Gastrocnemius medialis (tissue), 4 donors: ENCODE measurements around the gene FAM107B. TPM values are rescaled to one million over a fixed set of nuclear protein-coding genes. Genes with fewer than 3 reads are reported as not detected.

Experiments
- ATAC-seq, 2 donors: fragments of 150-250 bp; one replicate each; pipeline ENCODE4 v1.9.1; 2016
- DNase-seq, 2 donors: peaks; one replicate each; pipeline ENCODE4 v3.0.0-alpha.2; 2019
- H3K27ac ChIP-seq, 4 donors: fragments of 200-600 bp; sonication (generic); 1 replicate in 1 of 4; 2 replicates in 3 of 4; pipeline ENCODE4 v1.5.1; 2016 to 2018; ENCODE audit warnings: mild to moderate bottlenecking in 2 of 4, moderate library complexity in 1 of 4
- H3K27me3 ChIP-seq, 3 donors: fragments of 200-600 bp; sonication (generic) in 2 of 3; 1 replicate in 1 of 3; 2 replicates in 2 of 3; pipeline versions ENCODE4 v1.5.1 to v1.6.0; 2016 to 2019; ENCODE audit warnings: mild to moderate bottlenecking in 1 of 3, moderate library complexity in 1 of 3
- H3K36me3 ChIP-seq, 2 donors: fragments of 200-600 bp; sonication (generic) in 1 of 2; one replicate each; pipeline ENCODE4 v1.5.1; 2017 to 2018
- H3K4me1 ChIP-seq, 2 donors: fragments of 200-600 bp; sonication (generic) in 1 of 2; one replicate each; pipeline ENCODE4 v1.5.1; 2016 to 2017; ENCODE audit warnings: mild to moderate bottlenecking in 2 of 2
- H3K4me3 ChIP-seq, 4 donors: fragments of 200-600 bp; sonication (generic) in 3 of 4; 1 replicate in 1 of 4; 2 replicates in 3 of 4; pipeline ENCODE4 v1.5.1; 2016 to 2019; ENCODE audit warnings: mild to moderate bottlenecking in 2 of 4
- H3K9me3 ChIP-seq, 3 donors: fragments of 200-600 bp; sonication (generic) in 2 of 3; 1 replicate in 1 of 3; 2 replicates in 2 of 3; pipeline ENCODE4 v1.5.1; 2016 to 2019
- POLR2A ChIP-seq, 2 donors: fragments of 450-650 bp; IDR thresholded peaks; one replicate each; pipeline ENCODE4 v1.6.1; 2017; ENCODE audit warnings: antibody characterized with exemption in 2 of 2, mild to moderate bottlenecking in 2 of 2, moderate library complexity in 2 of 2
- in situ Hi-C, 4 donors: fragments of 200-750 bp; cut with MboI; loops; one replicate each; pipeline versions ENCODE4 v1.15.0 to v1.8.0; 2017; ENCODE audit warnings: low sequenced_read_pairs in 4 of 4
- intact Hi-C: fragments of 100-400 bp; cut with DNase I; formaldehyde crosslinking; loops from one replicate; pipeline ENCODE4 v1.15.1; 2023; ENCODE audit warnings: low total_unique reads
- total RNA-seq, 4 donors: library from RNA; depleted of rRNA; stranded (reverse); fragments of >200 nt; gene quantifications; one replicate each; pipeline versions ENCODE4 v1.1.0 to v1.2.3, GENCODE V29; 2016
- TF ChIP-seq, protein P1 (sequence below), 5 experiments: fragments of 450-650 bp in 3 of 5; fragments of 200-600 bp in 2 of 5; sonication (generic) in 2 of 5; IDR thresholded peaks in 4 of 5; conservative IDR thresholded peaks in 1 of 5; 1 replicate in 4 of 5; 2 replicates in 1 of 5; pipeline ENCODE4 v1.5.1; 2016 to 2019; ENCODE audit warnings: antibody characterized with exemption in 5 of 5, mild to moderate bottlenecking in 3 of 5, moderate library complexity in 3 of 5

The FAM107B gene
- total RNA-seq, 4 donors from 2014 or later, result 1.5 to 3.7 (median 2.6) TPM

DNA sequence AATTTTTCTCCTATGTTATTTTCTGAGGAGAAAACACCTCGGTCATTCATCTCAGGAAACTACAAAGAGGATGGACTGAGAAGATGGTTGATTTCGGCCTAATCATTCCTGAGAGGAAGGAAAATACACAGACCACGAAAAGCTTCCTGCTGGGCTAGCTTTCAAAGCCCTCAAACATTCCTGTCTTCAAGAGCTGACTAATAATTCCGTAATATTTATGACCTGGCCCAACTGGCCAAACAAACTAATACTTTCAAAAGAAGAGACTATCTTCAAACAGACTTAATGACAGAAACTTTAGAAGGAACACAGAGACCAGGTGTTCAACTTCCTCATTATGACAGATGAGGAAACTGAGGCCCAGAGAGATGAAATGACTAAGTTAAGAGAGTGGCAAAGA is 228.9 kb downstream of the FAM107B start:
- TF ChIP-seq POLR2A (IDR thresholded peaks at IDR 0.05), result no peak
- TF ChIP-seq, protein P1, sequence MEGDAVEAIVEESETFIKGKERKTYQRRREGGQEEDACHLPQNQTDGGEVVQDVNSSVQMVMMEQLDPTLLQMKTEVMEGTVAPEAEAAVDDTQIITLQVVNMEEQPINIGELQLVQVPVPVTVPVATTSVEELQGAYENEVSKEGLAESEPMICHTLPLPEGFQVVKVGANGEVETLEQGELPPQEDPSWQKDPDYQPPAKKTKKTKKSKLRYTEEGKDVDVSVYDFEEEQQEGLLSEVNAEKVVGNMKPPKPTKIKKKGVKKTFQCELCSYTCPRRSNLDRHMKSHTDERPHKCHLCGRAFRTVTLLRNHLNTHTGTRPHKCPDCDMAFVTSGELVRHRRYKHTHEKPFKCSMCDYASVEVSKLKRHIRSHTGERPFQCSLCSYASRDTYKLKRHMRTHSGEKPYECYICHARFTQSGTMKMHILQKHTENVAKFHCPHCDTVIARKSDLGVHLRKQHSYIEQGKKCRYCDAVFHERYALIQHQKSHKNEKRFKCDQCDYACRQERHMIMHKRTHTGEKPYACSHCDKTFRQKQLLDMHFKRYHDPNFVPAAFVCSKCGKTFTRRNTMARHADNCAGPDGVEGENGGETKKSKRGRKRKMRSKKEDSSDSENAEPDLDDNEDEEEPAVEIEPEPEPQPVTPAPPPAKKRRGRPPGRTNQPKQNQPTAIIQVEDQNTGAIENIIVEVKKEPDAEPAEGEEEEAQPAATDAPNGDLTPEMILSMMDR (IDR thresholded peaks at IDR 0.05 in 4 of 5, conservative IDR thresholded peaks at IDR 0.05 in 1 of 5), result no peak
- no peak for ATAC-seq
- H3K4me3 ChIP-seq, result no peak overlapping the region
- intact Hi-C loops (no loop called here), in situ Hi-C loops (no loop called here)
- no peak for DNase-seq
- H3K27ac ChIP-seq, result no peak overlapping the region
- no peaks in the 10 kb centered on the region for H3K36me3 ChIP-seq
- no peaks in the 10 kb centered on the region for H3K4me1 ChIP-seq
- H3K27me3 ChIP-seq, result no peaks in the 10 kb centered on the region
- H3K9me3 ChIP-seq, result no peaks in the 10 kb centered on the region

DNA sequence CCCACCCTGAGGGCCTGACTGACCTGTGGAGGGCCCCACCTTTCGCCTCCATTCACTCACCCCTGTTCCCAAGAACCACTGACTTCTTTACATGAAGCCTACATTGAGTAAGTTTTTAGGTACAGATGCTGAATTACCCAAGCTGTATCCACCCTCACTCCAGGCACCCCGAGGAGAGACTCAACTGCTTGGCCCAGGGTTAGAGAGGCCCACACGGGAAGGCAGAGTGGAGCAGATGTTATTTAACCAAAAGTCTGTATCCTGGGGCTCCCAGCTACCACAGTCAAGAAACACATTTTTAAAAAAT is 230.8 kb downstream of the FAM107B start:
- intact Hi-C loops, result loop anchor here (2.0 kb wide), 1 partner anchor 45 kb away; no protein-coding TSS in a partner anchor
- ATAC-seq, result no peak
- no peak for DNase-seq

DNA sequence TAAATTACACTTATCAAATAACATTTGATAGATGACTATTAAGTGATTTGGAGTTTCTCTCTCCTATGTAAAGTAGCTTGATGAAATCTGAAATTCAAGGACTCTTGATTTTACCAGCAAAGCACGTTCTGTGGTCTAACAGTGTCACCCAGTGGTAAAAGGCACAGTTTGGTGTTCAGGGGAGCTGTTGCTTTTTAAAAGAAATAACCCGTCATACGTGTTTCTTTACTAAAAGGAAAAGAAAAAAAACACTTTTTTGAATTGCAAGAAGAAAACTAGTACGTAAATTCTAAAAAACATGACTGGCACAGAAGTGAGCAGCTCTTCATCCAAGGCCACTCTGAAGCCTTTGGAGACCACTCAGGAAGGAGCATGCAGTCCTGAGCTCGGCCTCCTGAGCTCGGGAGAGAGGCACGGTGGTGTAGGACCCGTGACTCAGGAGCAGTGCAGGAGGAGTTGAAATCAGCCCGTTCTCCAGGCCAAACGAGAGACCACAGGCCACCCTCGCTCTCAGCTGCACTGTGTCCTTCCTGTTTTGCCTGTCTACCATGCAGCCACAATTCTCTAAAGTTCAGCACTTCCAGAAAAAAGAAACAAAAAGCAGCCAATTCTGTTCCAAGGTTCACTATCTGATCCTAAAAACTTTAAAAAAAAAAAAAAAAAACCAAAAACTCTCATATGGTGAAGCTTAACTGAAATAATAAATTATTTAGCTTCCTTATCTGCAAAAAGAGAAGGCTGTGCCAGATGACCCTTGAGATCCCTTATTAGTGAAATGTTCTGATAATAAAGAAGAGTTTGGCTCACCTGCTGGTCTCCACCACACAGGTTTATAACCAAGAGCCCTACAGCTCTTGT is 231.4 kb downstream of the FAM107B start:
- DNase-seq (no peak), ATAC-seq (no peak)
- Histone ChIP-seq H3K4me3 (no peak overlapping the region), H3K4me1 (no peaks in the 10 kb centered on the region), H3K27me3 (no peaks in the 10 kb centered on the region), H3K27ac (peak overlapping the region in 1 of 4 donors; percentile 21), H3K36me3 (no peaks in the 10 kb centered on the region), H3K9me3 (no peaks in the 10 kb centered on the region)
- in situ Hi-C loops (no loop called here), intact Hi-C loops (loop anchor here (2.0 kb wide), 1 partner anchor 44 kb away; no protein-coding TSS in a partner anchor)
- TF ChIP-seq POLR2A (IDR thresholded peaks at IDR 0.05), result no peak
- TF ChIP-seq, protein P1 (IDR thresholded peaks at IDR 0.05 in 4 of 5, conservative IDR thresholded peaks at IDR 0.05 in 1 of 5), result peak in 2 of 5 experiments; percentile 13 to 22

More for the DNA sequence above, 230.8 kb downstream of the FAM107B start:
- Histone ChIP-seq H3K27me3 (no peaks in the 10 kb centered on the region), H3K4me1 (no peaks in the 10 kb centered on the region), H3K27ac (no peak overlapping the region), H3K9me3 (no peaks in the 10 kb centered on the region), H3K4me3 (no peak overlapping the region), H3K36me3 (no peaks in the 10 kb centered on the region)
- TF ChIP-seq POLR2A (IDR thresholded peaks at IDR 0.05), result no peak
- TF ChIP-seq, protein P1 (IDR thresholded peaks at IDR 0.05 in 4 of 5, conservative IDR thresholded peaks at IDR 0.05 in 1 of 5), result no peak
- in situ Hi-C loops, result no loop called here

DNA sequence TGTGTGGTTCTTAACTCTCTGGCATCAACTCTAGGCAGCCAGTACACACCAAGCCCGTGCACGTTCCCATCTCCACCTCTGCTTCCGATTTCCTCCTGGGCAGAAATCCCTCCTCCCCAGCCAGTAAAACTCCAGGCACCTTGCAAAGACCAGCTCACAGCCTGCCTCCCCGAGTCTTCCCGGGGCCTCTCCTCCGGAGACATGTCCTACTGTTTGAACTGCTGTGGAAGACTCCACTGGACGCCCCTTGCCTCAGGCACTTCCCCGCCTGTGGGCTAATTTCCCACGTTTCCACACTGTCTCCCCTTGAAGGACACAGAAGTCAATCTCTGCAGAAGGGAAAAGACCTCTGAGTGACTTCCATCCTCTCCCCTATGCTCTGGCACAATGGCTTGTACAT is 233.3 kb downstream of the FAM107B start:
- intact Hi-C loops (no loop called here), in situ Hi-C loops (no loop called here)
- Histone ChIP-seq H3K4me1 (no peaks in the 10 kb centered on the region), H3K27ac (no peak overlapping the region), H3K4me3 (no peak overlapping the region), H3K27me3 (no peaks in the 10 kb centered on the region), H3K36me3 (no peaks in the 10 kb centered on the region), H3K9me3 (no peaks in the 10 kb centered on the region)
- TF ChIP-seq, protein P1 (IDR thresholded peaks at IDR 0.05 in 4 of 5, conservative IDR thresholded peaks at IDR 0.05 in 1 of 5), result no peak
- TF ChIP-seq POLR2A (IDR thresholded peaks at IDR 0.05), result no peak
- DNase-seq (no peak), ATAC-seq (no peak)
